NCI-H1417 (cell line): ENCODE data around the gene AIFM1.
A peak's percentile ranks its signal among the peaks of the same experiment; 100 is the strongest.

ENCODE experiments used
- DNase-seq, 3 experiments: peaks; one replicate each; lab custom pipeline; 2025; lab: John Stamatoyannopoulos, UW

The AIFM1 gene

DNA sequence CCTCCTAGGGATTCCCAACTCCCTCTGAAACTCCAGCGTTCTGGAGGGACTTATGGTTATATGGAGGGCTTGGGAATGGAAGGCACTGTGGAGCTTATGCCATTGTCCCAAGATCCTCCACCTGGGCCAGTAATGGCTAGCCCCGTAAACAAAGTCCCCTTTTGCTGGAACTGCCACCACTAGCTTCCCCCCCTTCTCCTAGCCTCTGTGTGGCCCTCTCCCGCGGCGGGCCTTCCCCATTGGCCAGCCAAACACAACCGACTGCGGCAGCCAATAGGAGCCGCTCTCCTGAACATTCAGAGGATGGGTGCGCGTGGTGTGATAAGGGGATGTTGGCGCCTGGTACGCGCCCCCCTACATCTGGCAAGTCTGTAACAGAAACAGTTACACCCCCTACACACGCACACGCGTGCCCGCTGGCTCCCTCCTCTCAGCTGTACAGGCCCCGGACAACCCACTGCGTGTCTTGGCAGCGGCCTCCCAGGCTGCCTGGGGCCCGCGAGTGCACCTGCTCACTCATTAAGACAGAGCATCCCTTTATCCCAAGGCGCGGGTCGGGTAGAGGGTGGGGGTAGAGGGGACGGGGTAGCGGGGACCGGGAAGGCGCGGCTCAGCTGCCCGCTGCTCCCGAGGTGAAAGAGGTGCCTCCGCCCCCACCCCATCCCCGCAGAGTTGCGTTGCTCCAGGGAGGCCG lies 5.3 kb upstream of the AIFM1 start:
- DNase-seq, result peak; percentile 54 to 94 (median 89)

DNA sequence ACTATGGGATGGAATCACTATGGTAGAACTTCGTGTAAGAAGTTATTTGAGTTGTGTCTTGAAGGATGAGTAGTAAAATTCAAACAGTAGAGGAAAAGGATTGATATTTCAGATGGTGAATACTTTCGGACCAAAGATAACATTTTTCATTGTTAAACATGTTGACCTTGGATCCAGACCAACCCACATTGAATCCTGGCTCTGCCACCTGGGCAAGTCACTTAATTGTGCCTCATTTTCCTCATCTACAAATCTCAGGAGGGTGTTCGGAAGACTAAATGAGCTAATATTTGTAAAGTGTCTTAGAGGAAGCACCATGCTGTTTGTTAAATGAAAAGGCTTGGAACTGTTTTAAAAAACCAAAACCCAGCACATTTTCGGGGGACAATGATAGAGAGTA lies 1.4 kb upstream of the AIFM1 start:
- DNase-seq, result peak in 1 of 3 experiments; percentile 36

DNA sequence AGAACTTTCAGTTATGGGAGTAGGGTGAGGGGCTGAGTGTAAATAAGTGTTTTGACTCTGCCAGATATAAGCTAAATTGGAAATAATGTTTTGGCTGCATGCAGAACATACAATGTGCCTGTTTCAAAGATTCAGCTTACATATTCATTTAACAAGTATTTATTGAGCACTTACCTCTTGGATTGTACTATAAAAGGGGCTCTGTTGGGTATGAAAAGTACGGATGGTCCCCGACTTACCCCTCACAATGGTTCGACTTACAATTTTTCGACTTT lies 799 bp upstream of the AIFM1 start:
- peak in 1 of 3 experiments; percentile 52 for DNase-seq

DNA sequence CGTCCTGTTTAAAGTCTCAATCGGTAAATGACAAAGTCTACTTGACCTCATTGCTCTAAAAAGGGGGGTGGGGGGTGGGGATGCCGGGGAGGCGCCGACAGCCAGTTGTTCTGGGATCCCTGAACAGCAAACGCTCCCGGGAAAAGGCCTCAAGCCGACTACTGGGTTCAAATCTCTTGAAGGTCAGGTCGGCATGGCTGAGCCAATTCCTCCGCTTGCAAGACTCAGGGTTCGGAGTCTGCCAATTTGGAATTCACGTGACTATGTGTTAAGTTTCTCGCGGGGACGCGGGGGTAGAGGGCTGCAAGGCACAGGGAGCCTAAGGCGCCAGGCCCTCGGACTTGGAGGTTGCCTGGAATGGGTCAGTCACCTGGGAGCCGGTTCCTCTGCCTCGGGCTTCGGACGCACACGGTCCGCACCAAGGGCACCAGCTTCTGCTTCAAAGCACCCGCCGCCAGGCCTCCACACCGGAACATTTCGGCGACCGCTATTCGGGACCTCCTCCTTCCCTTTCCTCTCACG lies 399 bp downstream of the AIFM1 start:
- no peak for DNase-seq

DNA sequence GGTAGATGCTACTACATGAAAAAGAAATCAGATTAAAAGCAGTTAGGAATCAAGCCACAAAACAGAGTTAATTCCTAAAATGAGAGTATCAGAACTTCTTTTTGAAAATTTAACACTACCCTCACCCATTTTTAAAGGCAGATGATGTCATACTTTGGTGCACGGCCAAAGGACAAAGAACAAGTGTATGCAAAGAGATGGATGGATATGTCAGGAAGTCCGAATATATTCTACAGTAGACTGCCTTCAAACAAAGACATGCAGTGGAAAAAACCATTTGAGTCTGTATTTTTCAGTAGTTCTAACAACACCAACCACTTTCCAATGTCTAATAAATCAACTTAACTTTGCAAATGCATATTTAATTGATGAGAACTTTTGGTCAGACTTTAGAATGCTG lies 2.2 kb downstream of the AIFM1 start:
- DNase-seq, result no peak

DNA sequence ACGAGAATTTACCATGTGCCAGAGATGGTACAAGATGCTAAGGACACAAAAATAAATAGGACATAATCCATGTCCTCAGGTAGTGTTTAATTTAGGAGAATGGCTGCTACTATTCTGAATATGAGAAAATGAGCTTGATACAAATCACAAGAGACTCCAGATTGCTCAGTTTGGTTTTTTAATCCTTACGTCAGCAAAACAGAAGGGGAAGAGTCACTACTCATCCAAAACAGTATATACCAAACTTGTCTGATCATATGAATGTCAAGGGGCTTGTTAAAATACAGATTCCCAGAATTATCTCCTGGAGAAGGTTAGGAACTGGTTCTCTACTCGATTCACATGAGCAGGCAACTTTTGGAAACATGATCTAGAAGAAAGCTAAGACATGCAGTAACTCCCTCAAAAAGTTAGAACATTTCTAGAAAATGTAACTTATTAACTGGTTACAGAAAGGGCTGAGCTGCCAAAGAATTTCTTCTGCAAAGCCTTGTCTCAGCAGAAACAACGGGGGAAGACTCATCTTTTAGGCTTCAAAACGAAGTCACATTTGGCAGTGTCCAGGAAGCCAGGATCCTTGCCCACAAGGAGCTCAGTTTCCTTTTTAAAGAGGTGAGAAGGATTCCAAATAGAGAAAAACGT lies 3.4 kb downstream of the AIFM1 start:
- DNase-seq, result no peak

DNA sequence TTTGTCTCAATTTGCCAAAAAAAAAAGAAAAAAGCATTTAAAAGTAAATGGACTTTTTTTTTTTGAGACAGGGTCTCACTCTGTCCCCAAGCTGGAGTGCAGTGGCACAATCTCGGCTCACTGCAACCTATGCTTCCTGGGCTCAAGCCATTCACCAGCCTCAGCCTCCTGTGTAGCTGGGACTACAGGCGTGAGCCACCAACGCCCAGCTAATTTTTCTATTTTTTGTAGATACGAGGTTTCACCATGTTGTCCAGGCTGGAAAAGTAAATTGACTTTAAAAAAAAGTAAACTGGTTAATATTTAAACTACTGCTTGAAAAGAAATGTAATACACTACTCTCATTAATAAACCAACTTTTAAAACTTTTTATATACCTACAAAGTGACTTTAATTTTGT lies 5.9 kb downstream of the AIFM1 start:
- DNase-seq, result no peak

DNA sequence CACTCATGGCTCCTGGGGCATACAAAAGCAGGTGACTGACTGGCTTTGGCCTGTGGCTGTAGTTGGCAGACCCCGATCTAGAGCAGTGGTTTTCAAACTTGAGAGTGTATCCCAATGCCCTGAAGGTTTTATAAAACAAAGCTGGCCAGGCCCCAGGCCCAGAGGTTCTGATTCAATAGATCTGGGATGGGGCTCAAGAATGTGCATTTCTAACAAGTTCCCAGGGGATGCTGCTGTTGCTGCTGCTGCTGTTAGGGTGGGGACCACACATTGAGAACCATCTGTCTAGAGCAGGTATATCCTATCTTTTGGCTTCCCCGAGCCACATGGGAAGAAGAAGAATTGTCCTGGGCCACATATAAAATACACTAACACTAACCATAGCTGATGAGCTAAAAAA lies 7.3 kb downstream of the AIFM1 start:
- no peak for DNase-seq

DNA sequence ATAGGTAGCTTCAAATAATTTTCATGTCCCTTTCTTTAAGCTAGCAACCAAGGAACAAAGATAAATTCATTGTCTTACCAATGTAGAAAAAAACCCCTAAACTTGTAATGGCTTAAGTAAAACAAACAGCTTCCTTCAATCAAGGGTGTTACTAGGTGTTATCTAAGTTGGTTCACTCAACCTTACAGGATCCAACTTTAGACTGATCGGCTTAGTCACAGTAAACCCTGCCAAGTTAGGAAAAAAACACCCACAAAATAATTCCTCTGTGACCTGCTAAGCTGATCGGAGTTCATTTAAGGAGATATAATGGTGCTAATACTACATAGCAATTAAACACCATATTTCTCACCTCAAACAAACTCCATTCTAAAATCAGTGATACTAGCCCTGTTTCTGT lies 10.1 kb downstream of the AIFM1 start:
- DNase-seq, result no peak

DNA sequence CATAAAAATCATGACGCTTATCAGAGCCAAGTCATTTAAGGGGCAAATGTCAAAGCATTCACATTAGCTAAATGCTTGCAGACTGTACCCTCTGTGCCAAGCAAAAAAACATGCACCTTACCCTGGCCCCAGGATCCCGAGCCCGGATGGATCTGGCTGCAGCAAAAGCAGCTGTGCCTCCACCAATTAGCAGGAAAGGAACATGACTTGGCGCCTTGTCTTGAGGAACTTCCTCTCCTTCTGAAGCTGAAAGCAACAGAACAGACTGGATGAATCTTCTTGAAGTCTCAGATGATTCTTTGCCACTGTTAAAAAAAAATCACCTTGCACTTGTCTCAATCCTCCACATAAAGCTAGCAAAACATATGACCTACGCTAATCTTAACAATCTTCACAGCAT lies 18.0 kb downstream of the AIFM1 start:
- DNase-seq, result no peak

DNA sequence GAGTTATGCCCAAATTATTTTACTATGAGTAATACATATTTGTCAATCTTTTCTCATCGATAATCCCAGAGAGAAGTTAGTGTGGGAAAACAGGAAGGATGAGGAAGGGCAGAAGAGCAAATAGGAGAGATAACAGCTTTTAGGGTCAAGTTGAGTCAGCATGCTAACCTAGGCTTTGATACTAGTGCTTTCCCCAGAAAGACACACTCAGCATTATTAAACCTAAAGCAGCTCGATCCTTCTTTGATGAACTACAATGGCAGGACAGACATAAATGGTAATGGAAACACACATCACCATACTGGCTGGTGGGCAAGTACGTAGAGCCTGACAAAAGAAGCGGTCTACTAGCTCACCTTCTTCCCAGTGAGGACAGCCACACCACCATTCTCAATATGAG lies 20.5 kb downstream of the AIFM1 start:
- DNase-seq, result no peak

DNA sequence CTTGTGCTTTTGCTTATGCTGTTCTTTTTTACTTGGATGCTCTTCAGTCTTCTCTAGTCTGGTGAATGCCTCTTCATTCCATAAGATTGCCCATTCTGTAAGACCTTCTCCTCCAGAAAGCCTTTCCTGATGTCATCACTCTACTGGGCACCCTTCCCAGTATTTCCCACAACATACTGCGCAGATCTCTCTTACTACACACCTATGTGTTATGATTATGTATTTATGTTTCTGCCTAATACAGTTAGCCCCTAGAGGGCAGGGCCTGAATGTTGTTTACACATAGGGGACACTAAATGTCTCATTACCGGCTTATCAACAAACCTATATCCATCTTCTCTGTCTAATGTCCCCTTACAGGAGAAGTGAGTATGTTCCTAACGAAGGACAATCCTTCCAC lies 21.1 kb downstream of the AIFM1 start:
- DNase-seq, result no peak

DNA sequence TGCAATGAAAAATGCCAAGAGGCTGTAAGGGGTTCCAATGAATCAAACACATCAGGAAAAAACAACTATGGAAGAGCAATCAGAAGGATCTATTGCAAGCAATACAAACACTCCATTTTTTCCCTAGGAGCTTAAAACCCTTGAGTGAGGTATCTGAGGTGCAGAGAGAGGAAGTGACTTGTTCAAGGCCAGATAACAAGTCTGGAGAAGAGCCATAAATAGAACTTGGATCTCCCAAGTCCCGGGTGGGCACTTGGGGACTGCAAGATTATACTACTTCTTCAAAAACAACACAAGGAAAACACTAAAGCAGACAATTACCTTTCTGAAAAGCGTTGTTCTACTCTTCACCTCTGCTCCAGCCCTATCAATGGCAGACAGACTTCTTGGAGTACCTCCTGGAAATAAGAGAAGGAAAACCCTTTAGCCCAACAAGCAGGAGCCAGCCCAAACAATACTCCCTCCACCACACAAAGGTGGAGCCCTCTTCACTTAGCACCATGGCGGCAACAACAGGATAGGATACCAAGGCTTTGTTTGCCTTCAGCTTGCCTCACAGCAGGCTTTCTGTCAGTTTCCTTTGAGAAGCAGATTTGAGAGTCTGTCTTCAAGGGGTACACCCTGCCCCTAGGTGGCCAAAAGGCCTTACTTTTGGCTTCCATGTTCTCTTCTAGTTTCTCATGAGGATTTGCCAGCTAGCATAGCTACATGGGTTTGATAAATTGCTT lies 26.0 kb downstream of the AIFM1 start:
- DNase-seq, result peak in 1 of 3 experiments; percentile 70

DNA sequence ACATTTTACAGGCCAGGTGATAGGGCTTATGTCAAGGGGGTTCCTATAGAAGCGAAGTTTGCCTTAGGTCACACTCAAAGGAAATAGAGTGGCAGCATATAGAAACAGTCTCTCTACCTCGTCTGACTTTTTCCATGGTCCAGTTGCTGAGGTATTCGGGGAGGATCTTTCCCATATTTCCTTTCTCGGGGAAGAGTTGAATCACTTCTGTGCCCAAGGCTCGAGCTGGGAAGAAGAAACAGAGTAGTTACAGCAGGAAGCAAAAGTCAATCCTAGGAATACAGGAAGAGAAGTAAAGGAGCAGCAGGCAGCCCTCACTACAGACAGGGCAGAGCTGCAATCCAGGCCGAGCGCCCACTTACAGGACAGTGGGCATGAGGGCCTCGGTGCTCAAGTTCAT lies 28.7 kb downstream of the AIFM1 start:
- DNase-seq, result no peak

DNA sequence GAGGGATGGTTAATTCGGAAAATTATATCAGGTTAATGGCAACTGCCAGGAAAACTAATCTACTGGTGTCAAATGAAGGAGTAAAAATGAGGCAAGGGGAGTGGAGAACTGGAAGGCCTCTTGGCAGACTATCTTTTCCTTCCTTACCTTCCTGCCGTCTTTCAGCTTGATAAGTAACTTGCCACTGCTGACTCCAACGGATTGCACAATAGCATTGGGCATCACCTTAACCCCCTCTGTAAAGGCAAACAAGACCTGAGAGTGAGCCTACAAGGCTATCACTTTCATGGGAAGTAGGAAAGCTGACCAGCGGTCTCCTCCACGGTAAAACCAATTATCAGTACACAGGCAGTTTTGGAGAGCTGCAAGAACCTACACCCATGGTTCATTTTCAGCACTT lies 29.1 kb downstream of the AIFM1 start:
- no peak for DNase-seq

DNA sequence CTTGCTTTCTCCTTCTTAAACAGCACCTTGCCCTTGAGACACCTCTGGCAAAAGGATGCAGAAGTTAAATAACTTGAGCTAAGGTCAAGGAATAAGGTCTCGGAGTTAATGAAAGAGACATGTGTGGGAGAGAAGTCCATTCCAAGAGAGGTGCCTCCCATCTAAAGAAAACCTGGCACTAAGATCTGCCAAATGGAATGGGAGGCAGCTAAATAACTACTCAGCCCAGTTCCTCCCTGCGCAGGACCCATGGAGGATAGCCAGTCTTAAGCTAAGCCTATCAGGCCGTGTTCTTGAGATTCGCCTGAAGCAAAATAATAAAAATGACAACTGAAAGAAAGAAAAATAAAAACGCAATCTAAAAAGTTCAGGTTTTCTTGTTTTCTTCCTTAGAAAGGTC lies 34.7 kb downstream of the AIFM1 start:
- DNase-seq, result no peak

DNA sequence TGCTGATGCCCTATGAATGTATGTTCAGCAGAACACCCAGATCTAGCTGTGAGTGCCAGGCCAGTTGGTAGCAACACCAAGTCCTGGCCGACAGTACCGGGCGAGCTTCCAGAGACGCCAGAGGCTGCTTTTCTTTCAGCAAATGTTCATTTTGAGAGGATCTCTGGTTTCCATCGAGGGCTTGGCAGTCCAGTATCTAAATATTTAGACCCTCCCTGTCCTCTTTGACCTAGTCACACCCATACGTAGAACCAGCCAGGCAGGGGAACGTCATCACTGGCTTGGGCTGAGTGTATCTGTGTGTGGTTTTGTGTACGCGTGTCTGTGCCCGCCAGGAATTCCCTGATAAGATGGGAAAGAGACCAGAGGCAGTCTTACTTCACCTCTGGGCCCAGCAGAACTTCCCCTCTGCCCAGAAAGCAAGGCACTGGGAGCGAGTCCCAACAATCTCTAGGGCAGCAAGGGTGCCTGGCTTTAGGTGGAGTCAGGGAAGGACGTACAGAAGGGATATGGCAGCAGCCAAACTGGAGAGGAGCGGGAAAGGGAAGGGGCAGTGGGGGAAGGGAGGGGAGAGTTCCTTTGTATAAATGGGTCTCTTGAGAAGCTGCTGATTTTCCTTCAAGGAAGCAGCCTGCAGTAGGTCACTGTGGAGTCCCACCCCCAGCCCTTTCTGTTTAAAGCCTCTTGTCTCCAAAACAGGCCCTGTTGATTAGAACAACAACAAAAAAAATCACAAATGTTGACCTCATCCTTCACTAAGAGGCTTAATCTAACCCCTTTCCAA lies 40.4 kb downstream of the AIFM1 start:
- no peak for DNase-seq

DNA sequence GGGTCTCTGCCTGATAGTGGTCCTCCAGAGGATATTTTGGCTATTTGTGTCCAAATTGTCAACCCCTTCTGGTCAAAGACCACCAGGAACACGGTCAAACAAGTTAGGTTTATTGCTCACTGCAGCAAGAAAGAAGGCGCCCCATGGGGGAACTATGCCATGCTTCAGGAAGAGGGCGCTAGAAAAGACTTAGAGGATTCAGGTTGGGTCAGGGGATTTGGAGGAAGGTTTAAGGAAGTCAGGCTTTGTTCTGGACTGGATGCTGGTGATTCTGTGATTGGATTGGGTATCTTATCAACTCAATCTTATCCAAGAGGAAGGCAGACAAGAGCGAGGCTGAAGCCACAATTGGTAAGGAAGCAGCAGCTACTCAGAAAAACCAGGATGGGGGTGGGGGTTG lies 41.1 kb downstream of the AIFM1 start:
- no peak for DNase-seq

DNA sequence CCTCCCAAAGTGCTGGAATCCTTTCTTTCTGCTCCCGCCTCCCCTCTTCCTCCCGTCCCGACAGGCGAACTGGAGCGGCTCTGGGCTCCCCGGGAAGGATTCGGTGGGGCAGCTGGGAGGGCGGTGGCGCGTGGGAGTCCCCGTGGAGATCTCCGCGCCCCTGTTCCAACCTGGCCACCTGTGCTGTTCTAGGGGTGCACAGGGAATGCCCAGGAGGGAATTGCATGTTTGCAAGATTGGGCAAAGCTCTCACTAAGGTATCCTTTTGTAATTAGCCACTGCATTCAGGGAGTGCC lies 44.2 kb downstream of the AIFM1 start:
- no peak for DNase-seq

DNA sequence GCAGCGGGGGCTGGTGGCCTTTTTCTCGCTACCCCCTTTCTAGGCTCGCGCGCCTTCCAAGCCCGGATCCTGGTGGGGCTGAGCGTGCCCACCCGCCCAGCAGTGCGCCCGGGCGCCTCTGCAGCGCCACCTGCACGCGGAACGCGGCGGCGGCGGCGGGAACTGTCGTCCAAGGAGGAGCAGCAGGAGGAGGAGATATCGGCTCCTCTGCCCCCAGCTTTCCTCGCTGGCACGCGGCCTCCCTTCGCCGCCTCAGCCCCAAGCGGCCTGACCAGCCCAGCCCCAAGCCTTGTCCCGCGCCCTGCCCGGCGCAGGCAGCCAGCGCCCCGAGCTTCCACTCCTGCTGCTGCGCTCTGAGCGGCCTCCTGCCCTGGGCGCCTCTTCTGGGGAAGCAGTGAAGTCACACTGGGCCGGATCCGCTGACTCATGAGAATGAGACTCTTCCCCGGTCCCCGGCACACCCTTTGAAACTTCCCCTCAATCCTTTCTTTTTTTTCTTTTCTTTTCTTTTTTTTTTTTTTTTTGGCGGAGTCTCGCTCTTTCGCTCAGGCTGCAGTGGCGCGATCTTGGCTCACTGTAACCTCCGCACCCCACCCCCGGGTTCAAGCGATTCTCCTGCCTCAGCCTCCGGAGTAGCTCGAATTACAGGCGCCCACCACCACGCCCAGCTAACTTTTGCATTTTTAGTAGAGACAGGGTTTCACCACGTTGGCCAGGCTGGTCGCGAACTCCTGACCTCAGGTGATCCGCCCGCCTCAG lies 44.7 kb downstream of the AIFM1 start:
- no peak for DNase-seq

DNA sequence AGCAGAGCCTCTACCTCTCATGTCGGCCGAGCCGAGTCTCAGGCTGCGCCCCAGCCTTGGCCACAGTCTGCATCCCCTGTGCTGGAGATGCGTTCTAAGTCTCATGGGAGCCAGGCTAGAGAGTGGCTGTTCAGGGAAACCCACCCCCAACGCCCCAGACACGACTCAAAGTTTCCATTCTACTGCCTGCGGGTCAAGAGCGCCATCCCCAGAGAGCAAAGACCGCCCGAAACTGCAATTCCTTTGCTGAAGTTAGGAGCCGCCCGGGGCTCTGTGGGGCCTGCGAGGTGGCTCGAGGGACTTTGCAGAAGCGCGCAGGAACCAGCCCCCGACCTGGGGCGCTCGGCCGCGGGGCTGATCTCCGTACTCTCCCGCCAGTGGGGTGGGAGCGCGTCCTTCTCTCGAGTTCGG lies 45.3 kb downstream of the AIFM1 start:
- no peak for DNase-seq

DNA sequence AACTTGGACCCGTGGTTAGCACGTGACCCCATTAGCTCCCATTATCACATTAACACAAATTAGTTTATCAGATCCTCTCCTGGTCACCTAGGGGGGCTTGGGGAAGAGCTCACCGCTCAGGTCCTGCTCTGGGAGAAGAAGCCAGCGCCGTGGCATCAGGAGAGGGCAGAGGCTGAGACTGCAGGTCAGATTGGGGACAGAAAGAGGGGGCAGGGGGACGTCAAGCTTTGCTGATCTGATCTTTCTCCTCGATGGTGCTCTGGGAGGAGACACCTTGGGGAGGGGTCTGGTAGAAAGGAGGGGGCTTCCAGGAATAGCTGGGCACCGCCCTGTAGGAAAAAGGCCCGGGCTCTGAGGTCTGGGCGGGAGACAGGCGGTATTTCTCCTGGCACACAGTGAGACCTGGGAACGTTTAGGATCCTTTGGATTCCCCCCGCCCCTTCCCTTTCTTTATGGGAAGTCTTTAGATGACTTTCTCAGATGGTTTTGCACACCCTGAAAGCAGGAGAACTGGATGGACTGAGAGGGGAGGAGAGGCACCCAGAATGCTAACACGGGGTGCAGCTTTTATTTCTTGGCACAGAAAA lies 46.2 kb downstream of the AIFM1 start:
- no peak for DNase-seq
